ENCODE data around the gene SLC35B1.
"Not testable (repeated sequence)": the region's sequence is repeated elsewhere in the genome, so short reads cannot be mapped to it uniquely, and the experiment has no call there.

The SLC35B1 gene

GRCh38 chr17:49699966-49700575 lies 7.7 kb downstream of the SLC35B1 start:
- no peak for DNase-seq (ENCODE audit: low read depth in 2 of 2)

DNA sequence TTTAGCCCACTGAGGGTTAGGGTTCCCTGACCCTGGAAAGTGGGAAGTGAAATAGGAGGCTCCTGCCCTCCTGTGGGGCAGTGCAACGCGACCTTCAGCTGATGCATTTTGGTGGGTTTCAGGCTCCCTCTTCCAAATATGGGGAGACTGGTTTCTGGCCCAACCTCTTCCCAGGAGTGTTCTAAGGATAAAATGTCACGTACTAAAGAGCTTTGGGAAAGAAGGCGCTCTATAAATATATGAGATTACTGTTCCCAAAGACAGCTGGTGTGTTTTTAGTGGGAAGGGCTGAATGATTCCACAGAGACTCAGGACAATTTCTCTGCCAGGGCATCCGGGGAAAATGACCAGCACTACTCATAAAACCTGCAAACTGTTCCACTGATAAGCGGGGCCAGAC lies 9.8 kb downstream of the SLC35B1 start:
- no peak for DNase-seq (ENCODE audit: low read depth in 2 of 2)

GRCh38 chr17:49696233-49696761 lies 11.5 kb downstream of the SLC35B1 start:
- peak; percentile 52 to 78 for DNase-seq (ENCODE audit: low read depth in 2 of 2)

- no peak for DNase-seq (ENCODE audit: low read depth in 2 of 2)
Measured at GRCh38 chr17:49695698-49696232, 12.0 kb downstream of the SLC35B1 start.

- DNase-seq (ENCODE audit: low read depth in 2 of 2) = no peak
Measured at GRCh38 chr17:49694847-49695697, 12.7 kb downstream of the SLC35B1 start.

DNA sequence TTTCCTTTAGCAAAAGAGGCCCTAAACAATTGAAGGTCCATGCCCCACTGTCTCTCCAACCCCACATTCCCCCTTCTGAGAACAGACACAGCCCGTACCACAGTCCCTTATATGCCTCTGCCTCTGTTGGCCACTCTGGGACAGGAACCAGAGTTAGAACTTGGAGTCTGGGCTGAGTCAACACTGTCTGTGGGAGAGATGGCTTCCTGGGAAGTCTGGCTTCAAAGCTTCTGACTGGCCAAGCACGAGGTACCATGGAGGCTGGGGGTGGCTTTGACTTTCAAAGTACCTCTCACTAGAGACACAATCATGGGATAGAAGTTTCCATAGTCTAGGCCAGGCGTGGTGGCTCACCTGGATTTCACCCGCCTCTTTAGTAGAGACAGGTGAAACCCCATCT lies 15.0 kb downstream of the SLC35B1 start:
- no peak for DNase-seq (ENCODE audit: low read depth in 2 of 2)

- no peak for DNase-seq (ENCODE audit: low read depth in 2 of 2)
Measured at GRCh38 chr17:49691677-49692191, 16.0 kb downstream of the SLC35B1 start.

GRCh38 chr17:49691086-49691676 lies 16.6 kb downstream of the SLC35B1 start:
- DNase-seq (ENCODE audit: low read depth in 2 of 2) = no peak

DNA sequence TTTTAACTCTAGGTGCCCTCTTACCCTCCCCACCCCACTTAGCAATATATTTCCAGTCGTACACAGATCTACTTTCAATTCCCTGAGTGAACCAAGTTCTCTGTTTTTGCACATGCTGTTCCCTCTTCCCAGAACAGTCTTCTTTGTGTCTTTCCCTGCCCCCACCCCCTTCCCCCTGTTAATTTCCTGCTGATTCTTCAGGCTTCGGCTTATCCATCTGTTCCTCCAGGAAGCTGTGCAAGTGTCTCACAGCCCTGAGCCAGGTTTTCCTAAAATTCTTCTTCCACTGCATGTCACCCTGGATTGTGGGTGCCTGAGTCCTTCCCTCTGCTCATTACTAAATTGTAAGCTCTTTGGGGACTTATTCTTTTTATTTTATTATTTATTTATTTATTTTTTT lies 17.5 kb downstream of the SLC35B1 start:
- no peak for DNase-seq (ENCODE audit: low read depth in 2 of 2)

DNA sequence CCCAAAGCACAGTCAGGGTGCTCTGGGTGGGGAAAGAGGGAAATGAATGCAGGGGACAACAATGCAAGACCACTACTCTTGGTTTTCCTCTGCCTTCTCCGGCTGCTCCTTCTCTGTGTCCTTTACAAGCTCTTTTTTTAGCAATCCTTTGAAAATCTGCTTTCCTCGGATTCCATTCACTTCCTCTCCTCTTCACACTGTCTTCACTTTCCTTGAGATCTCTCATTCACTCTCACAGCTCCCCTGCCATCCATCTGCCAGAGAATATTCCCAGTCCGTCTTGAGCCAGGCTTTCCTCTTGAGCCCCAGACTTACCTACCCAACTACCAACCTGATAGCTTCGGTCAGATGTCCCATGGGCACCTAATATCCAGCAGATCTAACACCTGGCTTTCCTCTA lies 18.9 kb downstream of the SLC35B1 start:
- no peak for DNase-seq (ENCODE audit: low read depth in 2 of 2)

DNA sequence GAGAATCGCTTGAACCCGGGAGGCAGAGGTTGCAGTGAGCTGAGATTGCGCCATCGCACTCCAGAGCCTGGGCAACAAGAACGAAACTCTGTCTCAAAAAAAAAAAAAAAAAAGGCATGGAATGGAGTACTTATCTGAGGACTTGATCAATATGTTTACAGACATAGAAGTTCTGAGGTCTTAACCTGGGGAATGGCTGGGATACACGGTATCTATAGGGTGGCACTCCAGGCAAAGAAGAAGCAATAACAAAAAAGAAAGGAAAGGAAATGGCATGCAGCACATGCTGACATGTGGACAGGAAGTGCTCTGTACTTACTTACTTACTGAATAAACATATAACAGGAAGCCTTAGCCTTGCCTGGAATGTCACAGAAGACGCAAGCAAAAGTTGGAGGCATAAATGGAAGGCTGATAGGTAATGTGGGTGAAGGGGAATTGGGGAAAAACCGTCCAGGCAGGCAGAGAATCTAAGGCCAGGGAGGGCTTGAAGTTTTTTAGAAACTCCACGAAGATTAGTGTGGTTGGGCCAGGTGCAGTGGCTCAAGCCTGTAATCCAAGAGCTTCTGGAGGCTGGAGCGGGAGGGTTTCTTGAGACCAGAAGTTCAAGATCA lies 19.8 kb downstream of the SLC35B1 start:
- no peak for DNase-seq (ENCODE audit: low read depth in 2 of 2)

- DNase-seq (ENCODE audit: low read depth in 2 of 2) = no peak
Measured at GRCh38 chr17:49681106-49681979, 26.4 kb downstream of the SLC35B1 start.

DNA sequence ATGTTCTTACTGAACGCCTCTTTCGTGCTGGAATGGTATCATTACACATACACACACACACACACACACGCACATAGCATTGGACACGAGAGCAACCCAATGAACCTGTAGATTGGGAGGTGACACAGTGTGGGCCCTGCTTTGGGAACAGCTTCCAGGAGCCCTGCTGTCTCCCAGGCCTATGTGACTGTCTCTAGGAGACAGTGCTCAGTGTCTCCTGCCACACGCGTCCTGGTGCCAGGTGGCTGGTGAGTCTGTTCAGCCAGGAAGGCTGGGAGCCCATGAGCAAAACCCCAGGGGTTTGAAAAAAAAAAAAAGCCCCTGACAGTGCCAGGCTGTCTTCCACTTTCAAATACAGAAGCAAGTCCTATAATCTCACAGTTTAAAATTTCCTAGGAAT lies 27.4 kb downstream of the SLC35B1 start:
- DNase-seq (ENCODE audit: low read depth in 2 of 2) = no peak

DNA sequence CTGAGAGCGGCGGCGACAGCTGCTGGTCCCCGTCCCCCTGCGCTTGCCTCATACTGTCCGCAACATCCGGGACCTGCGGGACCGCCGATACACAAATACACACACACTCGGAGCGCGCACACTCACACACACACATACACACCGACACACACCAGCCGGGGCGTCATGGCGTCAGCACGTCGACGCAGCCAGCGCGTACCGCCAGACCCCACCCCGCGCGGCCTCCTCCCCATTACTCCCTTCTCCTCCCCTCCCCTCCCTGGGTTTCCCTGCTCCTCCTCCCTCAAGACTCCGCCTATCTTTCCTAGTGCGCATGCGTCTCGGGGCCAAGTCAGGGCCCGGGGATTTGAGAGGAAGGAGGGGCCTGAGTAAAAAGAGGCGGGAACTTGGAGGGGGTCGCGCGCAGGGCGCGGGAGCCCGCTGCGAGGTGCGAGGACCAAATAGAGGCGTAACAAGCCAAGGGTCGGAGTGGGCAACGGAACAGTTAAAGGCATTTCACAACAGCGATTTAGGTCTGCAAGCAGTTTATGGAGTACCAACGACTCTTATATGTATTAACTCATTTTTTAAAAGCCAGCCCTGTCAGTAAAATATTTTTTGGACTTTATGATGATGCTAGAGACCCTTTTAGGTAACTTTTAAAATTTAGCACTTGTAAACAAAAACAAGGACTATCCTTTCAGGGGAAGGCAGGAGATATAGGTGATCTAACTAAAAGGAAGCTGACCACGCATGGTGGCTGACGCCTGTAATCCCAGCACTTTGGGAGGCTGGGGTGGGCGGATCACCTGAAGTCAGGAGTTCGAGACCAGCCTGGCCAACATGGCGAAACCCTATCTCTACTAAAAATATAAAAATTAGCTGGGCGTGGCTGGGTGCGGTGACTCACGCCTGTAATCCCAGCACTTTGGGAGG lies 29.6 kb downstream of the SLC35B1 start, which contains the start of gene SPOP:
Gene SPOP, minus strand, starts transcription at position 165 of the 915 bp plus-strand sequence. CDS start 55,287 bp downstream, outside the sequence.
- DNase-seq (ENCODE audit: low read depth in 2 of 2) = peak; percentile 98 to 99

GRCh38 chr17:49677134-49677932 lies 30.4 kb downstream of the SLC35B1 start:
- peak; percentile 92 to 93 for DNase-seq (ENCODE audit: low read depth in 2 of 2)

- no peak for DNase-seq (ENCODE audit: low read depth in 2 of 2)
Measured at GRCh38 chr17:49676276-49676868, 31.4 kb downstream of the SLC35B1 start.

GRCh38 chr17:49674507-49674906 lies 33.3 kb downstream of the SLC35B1 start:
- DNase-seq (ENCODE audit: low read depth in 2 of 2) = no peak

- not testable (repeated sequence) for DNase-seq (ENCODE audit: low read depth in 2 of 2)
Measured at GRCh38 chr17:49673679-49674078, 34.1 kb downstream of the SLC35B1 start.
